GM21390 (cell line): Measurements from ENCODE around the gene FBXO7.

Experiments
- ATAC-seq: cut with Tn5 transposase; IDR thresholded peaks from one replicate; pipeline ENCODE4 v1.9.1; 2021; ENCODE audit not compliant: unreplicated experiment

Gene FBXO7

DNA sequence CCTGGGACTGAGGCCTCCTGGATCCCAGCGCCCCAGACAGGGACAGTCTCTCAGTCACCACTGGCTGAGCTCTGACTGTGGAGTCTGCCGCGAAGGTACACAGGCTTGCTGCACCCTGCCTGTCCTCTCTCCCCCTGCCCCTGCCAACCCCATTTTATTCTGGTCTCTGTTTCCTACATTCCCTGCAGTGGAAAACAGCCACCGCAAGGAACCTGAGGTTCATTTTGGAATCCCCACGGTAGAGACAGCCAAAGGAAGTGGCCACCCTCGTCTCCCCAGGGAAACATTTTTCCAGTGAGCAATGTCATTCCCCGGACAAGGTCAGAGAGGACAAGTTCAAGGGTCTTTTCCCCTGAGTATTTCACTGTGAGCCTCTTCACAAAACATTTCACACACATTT lies 56.6 kb downstream of the FBXO7 start:
- ATAC-seq = no peak

DNA sequence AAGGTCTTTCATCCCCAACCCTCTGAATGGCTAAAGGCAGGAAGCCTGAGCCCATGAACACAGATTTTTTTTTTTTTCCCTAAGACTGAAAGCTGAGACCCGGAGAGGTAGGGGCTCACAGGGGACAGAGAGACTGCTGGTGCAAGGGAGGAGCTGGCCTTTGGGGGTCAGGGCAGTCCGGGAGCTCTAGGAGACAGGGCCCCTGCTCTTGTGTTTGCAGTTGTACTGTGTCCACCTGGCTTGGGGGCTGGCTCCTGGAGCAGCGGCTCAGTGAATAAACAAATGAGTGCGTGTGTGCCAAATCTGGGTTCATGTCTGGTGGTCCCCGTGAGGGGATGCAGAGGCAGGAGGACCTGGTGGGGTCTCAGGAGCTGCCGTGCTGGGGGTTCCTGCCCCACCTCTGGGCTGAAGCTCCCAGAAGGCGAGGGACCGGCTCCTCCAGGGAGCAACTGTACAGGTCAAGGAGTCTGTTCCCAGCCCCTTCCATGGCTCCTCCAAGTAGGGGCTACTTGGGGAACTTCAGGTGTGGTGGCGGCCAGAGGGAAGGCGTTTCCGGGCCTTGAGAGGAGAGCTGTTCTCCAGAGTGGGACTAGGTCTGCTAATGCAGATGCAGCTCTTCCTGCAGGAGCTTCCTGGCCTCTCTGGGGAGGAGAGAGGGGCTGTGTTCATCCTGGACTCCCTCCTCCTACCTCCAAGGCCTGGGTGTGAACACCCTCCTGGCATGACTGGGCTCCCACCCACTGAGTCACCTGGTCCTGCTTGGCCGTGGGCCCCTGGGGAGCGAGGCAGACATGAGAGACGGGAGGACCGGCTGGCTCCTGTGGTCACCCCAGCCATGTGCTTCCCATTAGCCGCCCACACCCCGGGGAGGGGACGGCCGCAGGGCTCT lies 57.6 kb downstream of the FBXO7 start:
- no peak for ATAC-seq

DNA sequence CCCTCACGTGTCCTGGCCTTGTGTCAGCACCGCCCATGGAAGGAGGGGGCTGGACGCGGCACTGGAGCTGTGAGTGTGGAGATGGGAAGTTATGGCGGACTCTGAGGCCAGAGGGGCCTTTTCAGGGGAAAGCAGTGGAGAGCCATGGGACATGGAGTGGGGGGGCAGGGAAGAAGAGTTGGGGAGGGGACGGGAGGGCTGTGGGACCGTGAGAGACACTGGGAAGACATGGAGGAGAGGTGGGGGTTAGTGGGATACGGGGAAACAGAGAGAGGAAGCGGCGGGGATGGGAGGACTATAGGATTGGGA lies 58.2 kb downstream of the FBXO7 start:
- ATAC-seq = no peak

DNA sequence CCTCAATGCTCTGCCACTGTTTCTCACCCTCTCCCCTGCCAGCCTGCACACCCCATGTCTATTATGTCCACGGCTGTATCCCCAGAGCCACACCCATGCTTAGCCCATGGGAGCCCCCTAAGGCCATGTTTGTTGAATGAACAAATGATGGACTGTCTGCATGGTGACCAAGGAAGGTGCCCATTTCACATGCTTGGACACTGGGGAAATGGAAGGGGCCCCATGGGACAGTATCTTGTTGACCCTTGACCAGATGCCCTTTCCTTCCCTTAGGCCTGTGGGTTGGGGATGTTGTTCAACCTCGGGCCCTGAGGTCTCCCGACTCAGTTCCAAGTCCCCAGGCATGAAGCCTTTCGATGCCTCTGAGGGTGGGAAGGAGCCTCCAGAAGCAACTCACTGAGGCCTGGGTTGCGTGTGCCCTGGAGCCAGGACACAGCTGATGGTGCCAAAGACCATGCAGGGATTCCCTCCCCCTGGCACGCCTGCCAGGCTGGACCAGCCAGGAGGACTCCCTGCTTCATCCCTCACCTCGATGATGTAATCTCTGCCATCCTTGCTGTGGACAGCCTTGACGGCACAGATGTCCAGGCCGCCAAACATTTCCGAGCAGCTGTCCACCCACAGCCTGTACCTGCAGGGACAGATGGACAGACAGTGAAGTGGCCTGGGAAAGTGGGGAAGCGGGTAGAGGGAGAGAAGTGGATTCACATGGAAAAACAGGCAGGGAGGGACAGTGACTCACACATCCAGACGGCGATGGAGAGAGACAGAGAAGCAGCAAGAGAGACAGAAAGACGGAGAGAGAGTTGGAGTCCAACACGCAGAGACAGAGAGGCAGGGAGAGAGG lies 58.9 kb downstream of the FBXO7 start:
- no peak for ATAC-seq

- no peak for ATAC-seq
Measured at GRCh38 chr22:32534252-32535235, 59.9 kb downstream of the FBXO7 start.

- ATAC-seq = no peak
Measured at GRCh38 chr22:32535531-32536190, 61.0 kb downstream of the FBXO7 start.

GRCh38 chr22:32536352-32536751 lies 61.7 kb downstream of the FBXO7 start:
- no peak for ATAC-seq

GRCh38 chr22:32538521-32538920 lies 63.9 kb downstream of the FBXO7 start:
- ATAC-seq = no peak

DNA sequence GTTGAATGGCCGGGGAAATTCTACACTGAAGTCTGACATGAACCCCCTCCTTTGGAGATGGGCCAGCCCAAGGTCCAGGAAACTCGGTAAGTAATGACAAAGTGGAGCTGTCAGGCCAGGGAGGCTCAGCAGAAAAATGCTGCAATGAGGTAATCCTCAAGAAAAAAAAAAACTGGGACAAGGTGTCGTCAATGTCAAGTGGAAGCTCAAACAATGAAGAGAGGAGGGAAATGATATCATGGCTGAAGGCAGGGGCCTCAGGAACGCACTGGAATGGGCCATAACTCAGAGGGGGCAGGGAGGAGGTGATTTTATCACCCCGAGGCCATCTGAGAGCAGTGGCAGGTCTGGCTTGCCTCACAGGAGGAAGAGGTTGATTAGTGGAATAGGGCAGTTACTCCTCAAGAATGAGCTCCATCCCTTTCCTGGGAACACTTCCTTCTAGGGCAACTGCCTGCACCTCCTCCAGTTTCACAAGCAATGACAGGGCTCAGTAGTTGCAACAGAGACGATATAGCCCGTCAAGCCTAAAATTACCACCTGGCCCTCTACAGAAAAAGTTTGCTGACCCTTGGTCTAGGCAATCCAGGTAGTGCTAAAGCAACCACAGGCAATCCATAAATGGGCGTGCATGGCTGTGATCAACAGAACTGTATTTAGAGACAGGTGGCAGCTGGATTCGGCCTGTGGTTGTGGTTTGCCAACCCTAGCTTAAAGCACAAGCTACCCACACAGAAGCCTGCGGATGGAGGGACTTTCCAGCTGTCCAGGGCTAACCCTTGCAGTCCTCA lies 65.2 kb downstream of the FBXO7 start:
- no peak for ATAC-seq

DNA sequence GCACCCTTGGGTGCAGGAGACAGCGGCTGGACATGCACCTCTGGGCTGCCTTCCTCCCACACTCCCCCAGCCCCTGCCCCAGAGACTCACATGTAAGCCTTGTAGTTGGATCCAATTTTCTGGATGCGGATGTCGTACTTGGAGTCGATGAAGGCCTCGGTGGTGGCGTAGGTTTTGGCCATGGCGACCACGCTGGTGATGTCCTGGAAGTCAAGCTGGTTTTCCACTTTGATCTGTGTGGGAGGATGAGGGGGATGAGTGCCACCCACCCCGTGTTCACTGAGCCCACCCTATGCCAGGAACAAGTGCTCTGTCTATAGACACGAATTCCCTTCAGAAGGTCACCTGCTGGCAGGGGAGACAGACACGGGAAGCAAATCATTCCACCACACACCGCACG lies 66.9 kb downstream of the FBXO7 start:
- ATAC-seq = no peak

DNA sequence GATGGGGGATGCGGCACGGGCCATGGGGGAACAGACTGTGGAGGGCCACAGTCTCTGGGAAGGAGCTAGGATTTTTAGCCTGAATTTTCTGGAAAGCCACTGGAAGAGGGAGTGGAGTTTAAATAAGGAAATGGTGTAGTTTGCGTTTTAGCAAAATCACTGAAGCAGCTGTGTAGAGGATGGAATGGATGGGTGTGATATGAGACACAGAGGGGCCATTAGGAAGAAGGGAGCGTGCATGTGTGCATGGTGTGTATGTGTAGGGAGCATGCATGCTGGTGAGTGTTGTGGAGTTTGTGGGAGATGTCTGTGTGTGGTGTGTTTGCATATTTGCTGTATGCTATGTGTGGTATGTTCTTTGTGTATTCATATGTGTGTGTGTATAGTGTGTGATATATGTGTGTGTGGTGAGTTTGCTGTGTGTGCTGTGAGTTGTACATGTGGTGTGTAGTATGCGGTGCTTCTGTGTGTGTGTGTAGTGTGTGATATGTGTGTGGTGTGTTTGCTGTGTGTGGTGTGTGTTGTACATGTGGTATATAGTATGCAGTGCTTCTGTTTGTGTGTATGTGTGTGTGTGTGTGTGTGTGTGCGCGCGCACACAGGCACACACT lies 67.6 kb downstream of the FBXO7 start:
- no peak for ATAC-seq

DNA sequence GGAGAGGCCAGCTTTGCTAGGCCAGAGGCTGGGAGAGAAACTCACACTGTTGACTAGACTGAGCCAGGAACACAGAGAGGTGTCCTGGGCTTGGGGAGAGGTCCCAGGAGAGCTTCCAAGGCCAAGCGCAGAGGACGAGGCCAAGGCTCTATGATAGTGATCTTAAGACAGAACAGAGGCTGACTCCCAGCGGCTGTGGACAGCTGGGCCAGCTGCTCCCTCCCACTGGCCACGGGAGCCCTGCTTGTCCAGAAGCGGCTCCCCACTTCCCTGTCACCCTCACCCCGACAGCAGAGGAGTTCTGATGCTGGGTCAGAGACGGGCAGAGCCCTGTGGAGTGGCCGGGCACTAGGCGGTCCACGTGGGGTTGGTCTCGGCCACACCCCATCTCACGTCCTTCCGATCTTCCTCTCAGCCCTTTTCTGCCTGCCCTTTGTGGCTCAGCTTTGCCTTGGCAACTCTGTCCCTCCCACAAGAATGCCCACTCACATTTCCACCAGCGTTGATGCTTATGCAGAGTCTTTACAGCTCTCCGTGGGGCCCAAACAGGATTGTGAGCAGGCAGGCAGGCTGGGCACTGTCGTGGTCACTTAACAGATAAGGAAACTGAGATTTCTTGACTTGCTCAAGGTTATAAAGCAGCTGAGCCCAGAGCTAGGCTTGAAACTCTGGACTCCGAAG lies 68.2 kb downstream of the FBXO7 start:
- ATAC-seq = no peak

GRCh38 chr22:32544953-32545558 lies 70.4 kb downstream of the FBXO7 start:
- ATAC-seq = no peak

DNA sequence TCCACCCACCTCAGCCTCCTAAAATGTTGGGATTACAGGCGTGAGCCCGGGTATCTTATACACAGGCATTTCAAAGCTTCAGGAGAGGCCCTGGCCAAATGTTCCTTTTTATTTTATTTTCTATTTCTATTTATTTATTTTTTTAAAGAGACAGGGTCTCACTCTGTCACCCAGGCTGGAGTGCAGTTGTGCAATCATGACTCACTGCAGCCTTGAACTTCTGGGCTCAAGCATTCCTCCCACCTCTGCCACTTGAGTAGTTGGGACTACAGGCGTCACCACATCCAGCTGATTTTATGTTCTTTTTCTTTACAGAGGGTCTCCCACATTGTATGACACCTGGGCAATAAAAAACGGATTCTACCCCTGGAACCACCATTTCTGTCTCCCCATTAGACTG lies 71.2 kb downstream of the FBXO7 start:
- no peak for ATAC-seq

DNA sequence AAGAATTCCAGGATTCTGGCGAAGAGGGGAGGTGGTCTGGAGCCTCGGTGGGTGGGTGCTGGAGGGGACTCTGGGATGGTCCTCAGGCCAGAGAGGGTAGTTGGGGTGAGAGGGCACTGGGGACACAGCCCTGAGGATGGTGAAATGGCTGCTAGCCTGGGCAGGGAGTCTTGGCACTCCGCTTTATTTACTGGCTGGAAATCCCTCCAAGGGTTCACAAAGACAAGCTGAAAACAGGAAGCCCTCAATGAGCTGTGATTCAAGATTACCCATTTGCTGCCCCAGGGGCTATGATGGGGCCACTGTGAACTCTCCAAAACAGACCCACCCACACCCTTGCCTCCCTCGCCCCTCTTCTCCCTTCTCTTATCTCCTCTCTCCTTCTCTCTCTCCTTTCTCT lies 71.9 kb downstream of the FBXO7 start:
- ATAC-seq = no peak

GRCh38 chr22:32546935-32547334 lies 72.3 kb downstream of the FBXO7 start:
- ATAC-seq = no peak

DNA sequence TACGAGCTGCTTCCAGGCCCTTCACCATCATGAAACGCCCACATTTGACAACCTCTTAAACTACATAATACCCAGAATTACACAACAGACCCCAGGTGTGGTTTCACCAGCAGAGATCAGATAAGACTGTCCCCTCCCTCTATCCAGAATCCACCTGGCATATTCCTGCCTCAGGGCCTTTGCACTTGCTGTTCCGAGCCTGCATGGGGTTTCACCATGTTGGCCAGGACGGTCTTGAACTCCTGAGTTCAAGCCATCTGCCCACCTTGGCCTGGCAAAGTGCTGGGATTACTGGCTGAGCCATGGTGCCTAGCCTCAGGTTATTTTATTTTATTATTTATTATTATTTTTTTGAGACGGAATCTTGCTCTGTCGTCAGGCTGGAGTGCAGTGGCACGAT lies 73.4 kb downstream of the FBXO7 start:
- ATAC-seq = no peak
